DMS53 (cell line): ENCODE data around the gene CFTR.

ENCODE experiments used
- DNase-seq: peaks from one replicate; lab custom pipeline; 2025; lab: John Stamatoyannopoulos, UW

The CFTR gene

GRCh38 chr7:117587931-117588330 lies 108.1 kb downstream of the CFTR start:
- no peak for DNase-seq

GRCh38 chr7:117588352-117588794 lies 108.5 kb downstream of the CFTR start:
- DNase-seq, result peak; percentile 35

DNA sequence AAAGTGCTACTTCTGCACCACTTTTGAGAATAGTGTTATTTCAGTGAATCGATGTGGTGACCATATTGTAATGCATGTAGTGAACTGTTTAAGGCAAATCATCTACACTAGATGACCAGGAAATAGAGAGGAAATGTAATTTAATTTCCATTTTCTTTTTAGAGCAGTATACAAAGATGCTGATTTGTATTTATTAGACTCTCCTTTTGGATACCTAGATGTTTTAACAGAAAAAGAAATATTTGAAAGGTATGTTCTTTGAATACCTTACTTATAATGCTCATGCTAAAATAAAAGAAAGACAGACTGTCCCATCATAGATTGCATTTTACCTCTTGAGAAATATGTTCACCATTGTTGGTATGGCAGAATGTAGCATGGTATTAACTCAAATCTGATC lies 110.4 kb downstream of the CFTR start:
- DNase-seq, result no peak

GRCh38 chr7:117592011-117592635 lies 112.3 kb downstream of the CFTR start:
- no peak for DNase-seq

DNA sequence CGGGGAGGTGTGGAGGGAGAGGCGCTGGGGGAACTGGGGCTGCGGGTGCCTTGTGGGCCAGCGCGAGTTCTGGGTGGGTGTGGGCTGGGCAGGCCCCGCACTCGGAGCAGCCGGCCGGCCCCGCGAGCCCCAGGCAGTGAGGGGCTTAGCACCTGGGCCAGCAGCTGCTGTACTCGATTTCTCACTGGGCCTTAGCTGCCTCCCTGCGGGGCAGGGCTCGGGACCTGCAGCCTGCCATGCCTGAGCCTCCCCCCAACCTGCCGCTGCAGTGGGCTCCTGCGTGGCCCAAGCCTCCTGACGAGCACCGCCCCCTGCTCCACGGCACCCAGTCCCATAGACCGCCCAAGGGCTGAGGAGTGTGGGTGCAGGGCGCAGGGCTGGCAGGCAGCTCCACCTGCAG lies 116.3 kb downstream of the CFTR start:
- DNase-seq, result no peak

DNA sequence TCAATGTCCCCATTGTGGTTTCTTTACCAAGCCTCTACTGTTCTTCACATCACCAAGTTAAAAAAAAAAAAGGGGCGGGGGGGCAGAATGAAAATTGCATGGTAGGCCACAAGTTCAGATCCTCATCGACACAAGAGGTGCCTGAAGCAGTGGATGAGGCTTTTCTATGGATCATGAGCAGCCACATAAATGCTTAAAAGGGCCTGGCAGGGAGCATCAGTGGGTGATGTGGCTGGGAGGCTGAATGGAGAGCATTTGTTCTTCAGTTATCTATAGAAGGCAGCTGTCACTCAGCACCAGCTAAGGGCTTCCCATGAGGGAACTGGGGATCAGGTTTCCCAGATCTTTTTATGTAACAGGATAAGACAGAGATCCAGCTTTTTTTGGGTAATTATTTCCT lies 117.9 kb downstream of the CFTR start:
- DNase-seq, result peak; percentile 73

GRCh38 chr7:117600911-117601310 lies 121.1 kb downstream of the CFTR start:
- no peak for DNase-seq

DNA sequence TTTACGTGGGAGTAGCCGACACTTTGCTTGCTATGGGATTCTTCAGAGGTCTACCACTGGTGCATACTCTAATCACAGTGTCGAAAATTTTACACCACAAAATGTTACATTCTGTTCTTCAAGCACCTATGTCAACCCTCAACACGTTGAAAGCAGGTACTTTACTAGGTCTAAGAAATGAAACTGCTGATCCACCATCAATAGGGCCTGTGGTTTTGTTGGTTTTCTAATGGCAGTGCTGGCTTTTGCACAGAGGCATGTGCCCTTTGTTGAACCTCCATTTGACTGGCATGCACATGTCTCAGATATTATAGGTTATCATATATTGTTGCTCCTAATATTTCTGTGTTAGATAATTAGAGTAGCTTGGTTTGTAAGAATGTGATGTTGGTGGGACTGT lies 123.8 kb downstream of the CFTR start:
- no peak for DNase-seq

DNA sequence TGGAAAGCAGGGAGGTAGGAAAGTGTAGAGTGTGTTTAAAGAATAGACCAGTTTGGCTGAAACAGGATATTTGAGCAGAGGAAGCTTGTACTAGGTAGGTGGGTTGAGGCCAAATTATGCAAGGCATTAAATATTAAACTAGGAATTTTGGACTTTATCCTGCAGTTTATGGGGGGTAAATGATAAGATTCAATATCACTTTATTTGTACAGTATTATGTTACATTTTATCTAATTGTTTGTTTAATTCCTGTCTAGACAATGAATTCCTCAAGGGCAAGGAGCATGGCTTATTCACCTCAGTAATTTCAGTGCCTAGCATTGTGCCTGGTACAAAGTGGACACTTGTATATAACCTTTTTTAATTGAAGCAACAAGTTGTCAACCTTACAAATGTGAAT lies 125.9 kb downstream of the CFTR start:
- DNase-seq, result no peak

GRCh38 chr7:117606132-117606531 lies 126.3 kb downstream of the CFTR start:
- DNase-seq, result no peak

DNA sequence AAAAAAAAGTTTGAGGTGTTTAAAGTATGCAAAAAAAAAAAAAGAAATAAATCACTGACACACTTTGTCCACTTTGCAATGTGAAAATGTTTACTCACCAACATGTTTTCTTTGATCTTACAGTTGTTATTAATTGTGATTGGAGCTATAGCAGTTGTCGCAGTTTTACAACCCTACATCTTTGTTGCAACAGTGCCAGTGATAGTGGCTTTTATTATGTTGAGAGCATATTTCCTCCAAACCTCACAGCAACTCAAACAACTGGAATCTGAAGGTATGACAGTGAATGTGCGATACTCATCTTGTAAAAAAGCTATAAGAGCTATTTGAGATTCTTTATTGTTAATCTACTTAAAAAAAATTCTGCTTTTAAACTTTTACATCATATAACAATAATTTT lies 130.6 kb downstream of the CFTR start:
- DNase-seq, result no peak

- DNase-seq, result peak; percentile 74
These were observed 132.8 kb downstream of the CFTR start for GRCh38 chr7:117612637-117613036.

GRCh38 chr7:117616694-117617093 lies 136.9 kb downstream of the CFTR start:
- DNase-seq, result peak; percentile 72

DNA sequence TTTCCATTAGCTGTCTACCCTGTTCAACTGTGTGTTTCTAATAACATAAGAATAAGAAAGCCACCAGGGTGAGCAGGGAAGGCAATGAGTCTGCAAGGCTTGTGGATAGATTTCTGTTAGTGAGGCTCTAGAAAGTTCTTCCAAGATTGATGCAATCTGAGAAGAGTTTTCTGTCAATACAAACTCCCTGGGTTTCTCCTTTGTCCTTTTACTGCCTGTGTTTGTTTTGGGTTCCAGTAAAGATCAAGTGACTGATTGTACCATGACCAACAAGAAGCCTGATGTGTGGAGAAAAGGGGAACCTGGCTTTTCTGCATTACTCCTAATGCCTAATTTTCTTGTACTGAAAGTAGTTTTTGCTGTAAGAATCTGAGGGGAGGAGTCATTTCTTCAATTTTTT lies 139.9 kb downstream of the CFTR start:
- DNase-seq, result peak; percentile 20

DNA sequence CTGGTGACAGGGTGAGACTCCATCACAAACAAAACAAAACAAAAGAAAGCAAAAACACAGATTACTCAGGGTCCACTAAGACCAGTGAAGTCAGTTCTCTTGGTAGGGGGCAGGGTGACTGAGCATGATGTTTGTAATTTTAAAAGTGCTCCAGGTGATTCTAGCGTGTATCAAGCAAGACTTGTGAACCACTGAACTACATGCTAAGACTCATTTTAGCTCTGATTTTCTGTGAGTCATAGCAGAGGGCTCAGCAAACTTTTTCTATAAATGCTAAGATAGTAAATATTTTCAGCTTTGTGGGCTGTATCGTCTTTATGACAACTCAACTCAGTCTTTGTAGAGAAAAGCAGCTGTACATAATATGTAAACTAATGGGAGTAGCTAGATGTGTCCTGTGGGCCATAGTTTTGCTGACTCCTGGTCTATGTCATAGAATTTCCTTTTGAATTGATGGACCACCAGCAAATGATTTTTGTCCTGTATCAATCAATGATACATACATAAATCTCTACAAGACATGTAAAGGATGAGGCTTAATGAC lies 141.3 kb downstream of the CFTR start:
- DNase-seq, result no peak

DNA sequence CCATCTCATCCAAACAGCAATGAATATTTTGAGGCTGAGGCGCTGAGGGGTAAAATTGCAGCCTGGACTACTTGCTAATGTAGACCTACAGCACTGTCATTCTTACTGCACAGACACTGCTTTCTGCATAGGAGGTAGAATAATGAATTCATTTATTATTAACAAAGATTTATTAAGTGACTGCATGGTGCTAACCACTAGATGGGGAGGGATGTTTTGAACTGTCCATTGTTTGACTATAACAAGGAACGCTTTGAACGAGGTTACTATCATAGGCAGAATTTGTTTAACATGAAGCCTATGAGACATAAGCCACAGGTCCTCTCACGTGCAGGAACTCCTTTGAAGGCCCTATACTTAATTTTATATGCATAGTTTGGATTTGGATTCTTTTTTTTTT lies 143.8 kb downstream of the CFTR start:
- no peak for DNase-seq

DNA sequence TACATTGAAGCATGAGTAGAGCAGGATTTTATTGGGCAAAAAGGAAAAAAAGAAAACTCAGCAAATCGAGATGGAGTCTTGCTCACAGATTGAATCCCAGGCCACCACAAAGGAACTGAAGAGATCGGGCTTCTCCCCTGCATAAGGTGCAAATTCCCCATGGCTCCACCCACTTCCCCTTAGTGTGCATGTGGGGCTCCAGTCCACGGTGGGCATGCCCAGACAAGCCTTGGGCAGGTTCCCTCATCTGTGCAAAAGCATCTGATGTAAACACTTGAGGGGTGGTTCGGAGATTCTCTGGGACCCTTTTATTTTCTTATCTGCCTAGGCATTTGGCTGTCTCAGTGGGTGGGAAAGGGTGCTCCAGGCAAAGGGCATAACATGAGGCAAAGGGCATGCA lies 150.7 kb downstream of the CFTR start:
- DNase-seq, result peak; percentile 15

DNA sequence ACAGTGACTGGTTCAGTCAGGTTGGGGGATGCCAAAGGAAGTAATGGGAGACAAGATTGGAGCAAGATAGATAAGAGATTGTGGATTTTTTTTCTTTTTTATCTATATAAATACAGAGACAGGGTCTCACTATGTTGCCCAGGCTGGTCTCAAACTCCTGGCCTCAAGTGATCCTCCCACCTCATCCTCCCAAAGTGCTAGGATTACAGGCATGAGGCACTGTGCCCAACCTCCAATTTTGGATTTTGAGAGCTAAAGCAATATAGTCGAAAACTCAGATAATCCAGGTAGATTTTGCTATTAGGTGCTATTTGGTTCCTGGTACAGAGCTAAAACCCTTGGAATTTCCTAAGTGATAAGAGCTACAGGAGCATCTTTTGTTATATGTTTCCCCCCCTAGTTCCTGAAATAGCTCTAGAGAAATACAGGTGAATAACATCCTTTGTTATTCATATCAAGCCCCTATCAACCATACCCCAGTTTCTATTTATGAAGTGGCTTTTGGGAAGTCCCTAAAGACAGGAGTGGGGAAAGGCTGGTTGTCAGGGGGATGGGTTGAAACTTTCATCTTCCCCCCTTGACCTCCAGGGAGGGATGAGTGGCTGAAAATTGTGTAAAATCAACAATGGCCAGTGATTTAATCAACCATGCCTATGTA lies 151.2 kb downstream of the CFTR start:
- no peak for DNase-seq

DNA sequence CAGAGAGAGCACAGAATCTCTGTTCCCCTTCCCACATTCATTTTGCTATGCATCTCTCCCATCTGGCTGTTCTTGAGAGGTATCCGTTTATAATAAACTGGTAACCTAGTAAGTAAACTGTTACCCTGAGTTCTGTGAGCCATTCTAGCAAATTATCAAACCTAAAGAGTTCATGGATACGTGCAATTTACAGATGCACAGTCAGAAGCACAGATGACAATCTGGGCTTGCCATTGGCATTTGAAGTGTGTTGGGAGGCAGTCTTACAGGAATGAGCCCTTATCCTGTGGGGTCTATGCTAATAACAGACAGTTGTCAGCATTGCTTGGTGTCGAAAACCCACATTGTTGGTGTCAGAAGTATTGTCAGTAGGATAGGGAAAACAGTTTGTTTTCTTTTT lies 151.8 kb downstream of the CFTR start:
- DNase-seq, result peak; percentile 24

DNA sequence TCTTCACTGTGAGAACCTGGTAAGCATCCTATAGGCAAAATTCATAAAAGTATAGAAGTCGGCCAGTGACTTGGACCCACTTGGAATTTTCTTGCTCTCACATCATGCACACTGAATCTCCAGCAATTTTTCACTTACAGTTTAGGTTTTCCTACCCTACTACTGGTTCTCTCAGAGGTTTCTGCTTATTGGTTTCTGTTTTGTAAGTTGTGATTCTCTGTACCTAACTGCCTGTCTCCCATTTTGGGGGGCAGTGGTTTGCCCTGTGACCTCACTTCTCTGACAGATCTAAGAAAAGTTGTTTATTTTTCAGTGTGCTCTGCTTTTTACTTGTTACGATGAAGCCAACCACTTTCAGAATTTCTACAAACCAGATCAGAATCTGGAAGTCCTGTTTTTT lies 158.1 kb downstream of the CFTR start:
- DNase-seq, result no peak

DNA sequence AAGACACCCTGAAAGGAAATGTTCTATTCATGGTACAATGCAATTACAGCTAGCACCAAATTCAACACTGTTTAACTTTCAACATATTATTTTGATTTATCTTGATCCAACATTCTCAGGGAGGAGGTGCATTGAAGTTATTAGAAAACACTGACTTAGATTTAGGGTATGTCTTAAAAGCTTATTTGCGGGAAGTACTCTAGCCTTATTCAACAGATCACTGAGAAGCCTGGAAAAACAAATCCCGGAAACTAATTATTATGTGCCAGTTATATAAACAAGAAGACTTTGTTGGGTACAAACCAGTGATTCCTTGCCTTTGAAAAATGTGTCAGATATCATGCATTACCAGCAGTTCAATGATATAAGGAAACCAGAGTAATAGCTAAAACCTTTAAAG lies 160.1 kb downstream of the CFTR start:
- no peak for DNase-seq

GRCh38 chr7:117640465-117640864 lies 160.6 kb downstream of the CFTR start:
- no peak for DNase-seq

GRCh38 chr7:117645481-117646165 lies 165.8 kb downstream of the CFTR start:
- DNase-seq, result peak; percentile 17
